B cell (primary cell): ENCODE measurements around the gene THOP1. TPM values are rescaled to one million over a fixed set of nuclear protein-coding genes. Genes with fewer than 3 reads are reported as not detected.

Source experiments
- ATAC-seq: fragments of 200-7000 bp; cut with Tn5 transposase; one replicate; pipeline ENCODE4 v1.10.0; 2021; ENCODE audit warnings: low read depth, mild to moderate bottlenecking, moderate number of reproducible peaks, moderate library complexity
- CTCF ChIA-PET: fragments of 350-600 bp; sonication (Branson Sonifier 250); formaldehyde crosslinking; loops from one replicate; lab custom pipeline; 2021; ENCODE audit warnings: antibody characterized with exemption, inconsistent platforms; lab: Charles Lee
- POLR2A ChIA-PET: fragments of 350-600 bp; sonication (Branson Sonifier 250); formaldehyde crosslinking; loops from one replicate; lab custom pipeline; 2021; ENCODE audit warnings: antibody characterized with exemption; lab: Charles Lee
- DNase-seq: peaks from one replicate; pipeline ENCODE4 v3.0.0; 2013
- H2AFZ ChIP-seq: 2 replicates; pipeline ENCODE4 v1.6.1; 2012; ENCODE audit warnings: mild to moderate bottlenecking, low read depth, low read length; ENCODE audit not compliant: insufficient read depth, poor library complexity, severe bottlenecking
- H3K27ac ChIP-seq, 2 donors: 1 replicate in 1 of 2; 2 replicates in 1 of 2; pipeline ENCODE4 v1.5.1; 2012 to 2013; ENCODE audit warnings: low read length in 2 of 2, mild to moderate bottlenecking in 2 of 2, moderate library complexity in 1 of 2
- H3K27me3 ChIP-seq, 4 experiments: fragments of 200-600 bp in 1 of 4; sonication (generic) in 1 of 4; replicated peaks in 1 of 4; 1 replicate in 2 of 4; 2 replicates in 2 of 4; pipeline versions ENCODE4 v1.6.1 to v1.7.0; 2013 to 2016; ENCODE audit warnings: low read length in 3 of 4, mild to moderate bottlenecking in 2 of 4, mixed read lengths in 1 of 4, moderate library complexity in 1 of 4; ENCODE audit not compliant: insufficient read depth in 4 of 4, control insufficient read depth in 3 of 4; ENCODE audit errors: control extremely low read depth in 1 of 4
- H3K36me3 ChIP-seq, 2 experiments: replicated peaks in 1 of 2; 1 replicate in 1 of 2; 2 replicates in 1 of 2; pipeline versions ENCODE4 v1.6.1 to v1.7.1; 2013; ENCODE audit warnings: low read length in 1 of 2; ENCODE audit not compliant: insufficient read depth in 2 of 2, control insufficient read depth in 1 of 2; ENCODE audit errors: control extremely low read depth in 1 of 2, extremely low read depth in 1 of 2
- H3K4me1 ChIP-seq, 2 donors: fragments of 200-600 bp in 1 of 2; sonication (generic) in 1 of 2; 1 replicate in 1 of 2; 2 replicates in 1 of 2; pipeline versions ENCODE4 v1.5.1 to v1.6.1; 2013 to 2017; ENCODE audit warnings: low read length in 2 of 2; ENCODE audit not compliant: control insufficient read depth in 2 of 2, insufficient read depth in 2 of 2
- H3K4me2 ChIP-seq: replicated peaks from 2 replicates; pipeline ENCODE3; 2012; ENCODE audit warnings: mild to moderate bottlenecking, low read depth, low read length; ENCODE audit not compliant: poor library complexity, severe bottlenecking
- H3K4me3 ChIP-seq, 5 experiments: fragments of 200-600 bp in 1 of 5; sonication (generic) in 1 of 5; 1 replicate in 3 of 5; 2 replicates in 2 of 5; pipeline versions ENCODE4 v1.5.1 to v1.7.0; 2011 to 2016; ENCODE audit warnings: low read length in 4 of 5, mild to moderate bottlenecking in 4 of 5, low read depth in 2 of 5, control low read depth in 1 of 5, moderate library complexity in 1 of 5; ENCODE audit not compliant: insufficient read depth in 1 of 5; ENCODE audit errors: control extremely low read depth in 1 of 5, extremely low read depth in 1 of 5
- H3K79me2 ChIP-seq: fragments of 200-600 bp; sonication (generic); one replicate; pipeline ENCODE4 v1.6.0; 2016; ENCODE audit warnings: low read length; ENCODE audit not compliant: control insufficient read depth, insufficient read depth
- H3K9ac ChIP-seq: fragments of 200-600 bp; sonication (generic); 2 replicates; pipeline ENCODE4 v1.6.1; 2017; ENCODE audit warnings: mild to moderate bottlenecking, low read length, moderate library complexity
- H3K9me3 ChIP-seq, 3 donors: one replicate each; pipeline versions ENCODE4 v1.6.1 to v1.7.1; 2013; ENCODE audit warnings: low read length in 2 of 3; ENCODE audit not compliant: control insufficient read depth in 2 of 3, insufficient read depth in 1 of 3; ENCODE audit errors: control extremely low read depth in 1 of 3
- H4K20me1 ChIP-seq: 2 replicates; pipeline ENCODE4 v1.6.0; 2012; ENCODE audit warnings: mild to moderate bottlenecking, low read length; ENCODE audit not compliant: insufficient read depth, control insufficient read depth, poor library complexity, severe bottlenecking
- H3K27ac Mint-ChIP-seq: one replicate; pipeline ENCODE4 v1.8.0; 2021; ENCODE audit warnings: mixed read lengths
- H3K27me3 Mint-ChIP-seq: one replicate; pipeline ENCODE4 v1.8.0; 2021; ENCODE audit warnings: mixed read lengths
- H3K4me1 Mint-ChIP-seq: one replicate; pipeline ENCODE4 v1.8.0; 2021; ENCODE audit warnings: mixed read lengths
- H3K4me3 Mint-ChIP-seq: one replicate; pipeline ENCODE4 v1.8.0; 2021; ENCODE audit warnings: mixed read lengths
- H3K9me3 Mint-ChIP-seq: one replicate; pipeline ENCODE4 v1.8.0; 2022; ENCODE audit warnings: mixed read lengths; ENCODE audit not compliant: insufficient read depth
- EZH2 ChIP-seq: IDR thresholded peaks from 2 replicates; pipeline ENCODE4 v1.6.1; 2012; ENCODE audit warnings: borderline replicate concordance, low read depth, mild to moderate bottlenecking, moderate library complexity, low read length; ENCODE audit not compliant: insufficient read depth, poor library complexity, severe bottlenecking
- WGBS: methylation state at CpG from one replicate; pipeline ENCODE4 v1.1.5; 2013; ENCODE audit warnings: missing lambda C conversion rate; ENCODE audit not compliant: insufficient coverage; 5-methylcytosine and 5-hydroxymethylcytosine counted together
- intact Hi-C: fragments of 100-400 bp; cut with micrococcal nuclease; formaldehyde crosslinking; loops from one replicate; pipeline ENCODE4 v1.10.0; 2022
- polyA plus RNA-seq: library from polyadenylated mRNA; depleted of rRNA; stranded (reverse); fragments of >200 nt; gene quantifications from 2 replicates; pipeline ENCODE4 v1.2.3, GENCODE V29; 2012
- total RNA-seq, 2 donors: library from RNA; stranded (reverse); fragments of 120-200 nt in 1 of 2; gene quantifications; 1 replicate in 1 of 2; 2 replicates in 1 of 2; pipeline versions ENCODE4 v1.2.3 to v1.2.4, GENCODE V29; 2013 to 2022
- TF ChIP-seq, protein P1 (sequence below): fragments of 200-600 bp; IDR thresholded peaks from one replicate; pipeline ENCODE4 v1.8.0; 2022; ENCODE audit warnings: antibody characterized with exemption, mild to moderate bottlenecking

THOP1 gene
- total and polyA plus RNA-seq, 2 donors (not counting 1 experiment from before 2014, with no cell fraction given), result 54.3 to 56.4 TPM

DNA sequence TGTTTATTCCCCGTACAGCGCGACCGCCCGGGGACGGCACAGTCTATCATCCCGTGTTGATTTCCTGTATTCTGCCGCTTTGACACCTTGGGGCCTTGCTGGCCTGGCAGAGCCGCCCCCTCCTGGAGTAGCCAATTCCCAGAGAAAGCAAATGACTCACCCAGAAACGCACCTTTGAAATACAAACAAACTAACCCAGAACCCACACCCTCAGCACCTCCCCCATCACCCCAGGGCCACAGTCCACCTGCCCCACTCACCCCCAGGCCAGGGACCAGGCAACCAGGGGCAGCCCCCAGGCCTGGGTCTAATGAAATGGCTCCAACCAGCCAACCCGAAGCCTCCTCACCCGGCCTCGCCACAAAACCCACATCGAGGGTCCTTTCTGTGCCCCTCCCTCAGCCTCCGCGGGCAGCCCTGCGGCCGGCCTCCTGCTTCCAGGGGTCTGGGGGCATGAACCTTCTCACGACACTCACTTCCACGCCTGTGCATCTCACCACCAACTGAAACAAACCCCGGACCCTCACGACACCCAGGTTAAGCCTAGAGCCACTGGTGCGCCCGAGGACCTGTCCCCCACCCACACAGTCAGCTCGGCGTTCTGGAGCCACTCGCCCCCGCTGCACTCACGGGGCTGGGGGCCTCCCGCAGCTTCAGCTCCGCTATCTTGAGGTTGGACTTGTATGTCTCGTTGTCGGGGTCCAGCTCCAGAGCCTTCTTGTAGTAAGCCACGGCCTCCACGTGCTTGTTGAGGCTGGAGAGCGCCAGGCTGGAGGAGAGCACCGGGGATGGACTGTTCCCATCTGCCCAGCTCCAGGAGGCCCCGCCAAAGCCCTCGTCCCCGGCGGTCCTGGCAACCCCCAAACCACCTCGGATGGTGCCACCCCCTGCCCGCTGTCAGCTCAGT, 23.2 kb upstream of the THOP1 start:
- ChIA-PET CTCF (no interaction called here), POLR2A (no interaction called here)
- Histone ChIP-seq H3K4me3 (no peak overlapping the region), H3K36me3 (peaks cover 3 to 62% of the 10 kb centered on the region in 2 experiments), H3K9ac (no peak overlapping the region), H3K27me3 (no peaks in the 10 kb centered on the region), H3K9me3 (no peaks in the 10 kb centered on the region), H3K4me1 (no peaks in the 10 kb centered on the region), H3K4me2 (no peak overlapping the region), H2AFZ (no peak overlapping the region), H4K20me1 (peaks cover 2% of the 10 kb centered on the region), H3K27ac (no peak overlapping the region), H3K79me2 (no peaks in the 10 kb centered on the region)
- H3K27me3 Mint-ChIP-seq, result no peaks in the 10 kb centered on the region
- no peak for DNase-seq
- no peaks in the 10 kb centered on the region for H3K4me1 Mint-ChIP-seq
- WGBS, result 97% methylated on average over 38 of the region's 43 CpGs
- H3K27ac Mint-ChIP-seq, result no peak overlapping the region
- no peak for ATAC-seq
- H3K9me3 Mint-ChIP-seq, result no peaks in the 10 kb centered on the region
- no peak for TF ChIP-seq EZH2
- TF ChIP-seq, protein P1, sequence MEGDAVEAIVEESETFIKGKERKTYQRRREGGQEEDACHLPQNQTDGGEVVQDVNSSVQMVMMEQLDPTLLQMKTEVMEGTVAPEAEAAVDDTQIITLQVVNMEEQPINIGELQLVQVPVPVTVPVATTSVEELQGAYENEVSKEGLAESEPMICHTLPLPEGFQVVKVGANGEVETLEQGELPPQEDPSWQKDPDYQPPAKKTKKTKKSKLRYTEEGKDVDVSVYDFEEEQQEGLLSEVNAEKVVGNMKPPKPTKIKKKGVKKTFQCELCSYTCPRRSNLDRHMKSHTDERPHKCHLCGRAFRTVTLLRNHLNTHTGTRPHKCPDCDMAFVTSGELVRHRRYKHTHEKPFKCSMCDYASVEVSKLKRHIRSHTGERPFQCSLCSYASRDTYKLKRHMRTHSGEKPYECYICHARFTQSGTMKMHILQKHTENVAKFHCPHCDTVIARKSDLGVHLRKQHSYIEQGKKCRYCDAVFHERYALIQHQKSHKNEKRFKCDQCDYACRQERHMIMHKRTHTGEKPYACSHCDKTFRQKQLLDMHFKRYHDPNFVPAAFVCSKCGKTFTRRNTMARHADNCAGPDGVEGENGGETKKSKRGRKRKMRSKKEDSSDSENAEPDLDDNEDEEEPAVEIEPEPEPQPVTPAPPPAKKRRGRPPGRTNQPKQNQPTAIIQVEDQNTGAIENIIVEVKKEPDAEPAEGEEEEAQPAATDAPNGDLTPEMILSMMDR, result no peak
- no peak overlapping the region for H3K4me3 Mint-ChIP-seq
- intact Hi-C loops, result no loop called here
